GM21367 (cell line): ENCODE data around the gene UCKL1.
"Not testable (repeated sequence)": the region's sequence is repeated elsewhere in the genome, so short reads cannot be mapped to it uniquely, and the experiment has no call there.

ENCODE experiments used
- ATAC-seq: cut with Tn5 transposase; IDR thresholded peaks from one replicate; pipeline ENCODE4 v1.9.1; 2021; ENCODE audit not compliant: unreplicated experiment

Gene UCKL1

DNA sequence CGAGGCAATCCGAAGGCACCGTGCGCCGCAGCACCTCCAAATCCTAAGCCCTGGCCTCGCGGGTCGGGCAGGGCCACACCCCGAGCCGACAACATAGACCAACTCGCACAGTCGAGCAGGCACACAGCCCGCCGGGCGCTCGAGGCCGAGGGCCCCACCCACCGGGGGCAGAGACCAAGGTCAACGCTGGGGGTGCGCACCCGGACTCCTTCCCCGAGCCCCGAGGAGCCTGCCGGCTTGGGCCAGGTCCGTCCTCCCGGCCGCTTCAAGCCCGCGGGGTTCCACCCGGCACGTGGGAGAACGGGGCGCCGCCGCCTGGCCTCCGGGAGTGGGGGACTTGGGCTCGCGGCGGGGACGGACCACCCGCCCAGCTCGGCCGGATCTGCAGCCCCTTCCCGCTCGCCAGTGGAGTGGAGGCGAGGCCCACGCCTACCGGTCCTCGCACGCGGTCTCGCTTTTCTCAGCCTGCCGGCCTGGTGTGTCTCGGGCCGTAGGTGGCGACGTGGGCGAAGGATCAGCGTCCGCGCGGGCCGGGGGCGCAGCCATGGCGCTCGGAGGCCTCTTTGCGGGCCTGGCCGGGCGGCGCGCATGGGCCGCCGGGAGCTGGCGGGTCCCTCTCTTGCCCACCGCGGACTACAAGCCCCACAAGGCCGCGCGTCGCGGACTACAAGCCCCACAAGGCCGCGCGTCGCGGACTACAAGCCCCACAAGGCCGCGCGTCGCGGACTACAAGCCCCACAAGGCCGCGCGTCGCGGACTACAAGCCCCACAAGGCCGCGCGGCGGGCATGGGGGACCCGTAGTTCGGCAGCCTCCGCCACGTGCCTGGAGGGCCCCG lies at the start of gene UCKL1:
Gene UCKL1, minus strand, starts transcription at position 590 of the 837 bp plus-strand sequence. Its CDS starts 44 bp downstream, at position 546.
- peak; percentile 47 for ATAC-seq

DNA sequence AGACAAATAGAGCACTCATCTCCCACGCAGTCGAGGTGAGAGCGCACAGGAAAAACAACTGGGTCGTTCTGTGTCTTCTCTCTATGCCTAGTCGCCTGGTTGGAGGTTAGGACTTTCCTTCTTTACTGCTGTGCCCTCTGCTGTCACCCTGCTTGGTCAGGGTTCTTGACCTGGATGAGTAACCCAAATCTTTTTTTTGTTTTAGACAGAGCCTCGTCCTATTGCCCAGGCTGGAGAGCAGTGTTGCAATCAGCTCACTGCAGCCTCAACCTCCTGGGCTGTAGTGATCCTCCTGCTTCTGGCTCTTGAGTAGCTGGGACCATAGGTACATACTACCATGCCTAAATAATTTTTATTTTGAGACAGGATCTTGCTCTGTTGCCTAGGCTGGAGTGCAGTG lies 49.2 kb upstream of the UCKL1 start:
- no peak for ATAC-seq

DNA sequence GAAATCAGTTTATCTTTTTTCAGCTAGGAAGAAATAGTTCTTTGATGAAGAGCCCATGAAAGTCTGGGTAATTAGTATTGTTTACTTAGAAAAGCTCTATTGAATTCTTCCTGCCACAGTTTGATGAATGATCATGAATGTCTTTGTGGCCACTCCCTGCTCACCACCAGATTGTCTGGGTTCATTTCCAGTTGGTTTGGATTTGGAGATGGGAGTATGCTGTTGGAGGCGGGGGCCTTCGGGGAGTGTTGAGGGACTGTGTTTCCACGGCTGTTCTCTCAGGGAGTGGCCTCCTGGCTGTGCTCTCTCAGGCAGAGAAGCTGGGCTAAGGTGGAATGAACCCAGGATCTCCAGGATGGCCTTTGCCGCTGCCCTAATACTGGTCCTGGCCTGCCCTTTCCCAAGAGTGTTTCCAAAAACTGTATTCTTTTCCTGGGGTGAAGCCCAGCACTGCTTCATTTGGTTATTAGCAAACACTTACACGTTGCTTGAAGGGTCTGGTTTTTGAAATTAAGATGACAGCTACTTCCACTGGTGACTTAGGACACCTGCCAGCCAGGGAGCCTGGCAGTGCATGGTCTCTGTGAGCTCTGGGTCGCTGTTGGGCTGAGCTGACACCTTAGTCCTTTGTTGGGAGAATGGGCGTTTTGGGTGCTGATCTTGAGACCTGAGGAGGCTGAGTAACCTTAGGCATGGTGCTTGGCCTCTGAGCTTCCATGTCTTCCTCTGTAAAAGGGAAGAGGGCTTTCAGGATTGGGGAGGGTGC lies 47.9 kb upstream of the UCKL1 start:
- ATAC-seq, result no peak

DNA sequence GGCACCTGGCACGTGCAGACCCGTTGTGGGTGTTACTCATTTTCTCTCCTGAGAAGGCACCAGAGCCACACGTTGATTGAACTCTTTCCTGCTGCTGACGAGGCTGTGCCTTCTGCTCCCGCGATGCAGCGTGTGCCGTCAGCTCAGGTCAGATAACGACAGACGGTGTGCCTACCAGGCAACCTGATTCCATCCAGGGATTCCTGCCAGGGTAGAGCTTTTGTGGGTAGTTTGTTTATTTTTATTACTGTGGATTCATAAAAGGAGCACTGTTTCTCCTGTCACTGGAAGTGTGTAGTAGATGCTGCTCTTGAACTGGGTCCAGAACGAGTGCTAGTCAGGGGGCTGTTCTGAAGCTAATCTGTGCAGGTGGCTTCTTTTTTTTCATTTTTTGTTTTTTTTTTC lies 45.4 kb upstream of the UCKL1 start:
- ATAC-seq, result no peak

DNA sequence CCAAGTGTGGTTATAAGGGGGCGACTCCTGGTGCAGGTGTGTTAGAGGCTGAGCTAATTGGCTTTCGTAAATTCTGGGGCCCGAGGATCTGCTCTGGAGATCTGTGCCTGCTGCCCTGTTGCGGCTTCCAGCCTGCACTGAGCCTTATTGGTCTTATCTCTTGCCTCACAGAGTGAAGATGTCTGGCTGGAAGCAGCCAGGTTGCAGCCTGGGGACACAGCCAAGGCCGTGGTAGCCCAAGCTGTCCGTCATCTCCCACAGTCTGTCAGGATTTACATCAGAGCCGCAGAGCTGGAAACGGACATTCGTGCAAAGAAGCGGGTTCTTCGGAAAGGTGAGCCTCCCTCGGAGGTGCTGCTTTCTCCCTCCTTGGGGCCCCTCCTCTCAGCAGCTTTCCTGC lies 44.7 kb upstream of the UCKL1 start:
- no peak for ATAC-seq

DNA sequence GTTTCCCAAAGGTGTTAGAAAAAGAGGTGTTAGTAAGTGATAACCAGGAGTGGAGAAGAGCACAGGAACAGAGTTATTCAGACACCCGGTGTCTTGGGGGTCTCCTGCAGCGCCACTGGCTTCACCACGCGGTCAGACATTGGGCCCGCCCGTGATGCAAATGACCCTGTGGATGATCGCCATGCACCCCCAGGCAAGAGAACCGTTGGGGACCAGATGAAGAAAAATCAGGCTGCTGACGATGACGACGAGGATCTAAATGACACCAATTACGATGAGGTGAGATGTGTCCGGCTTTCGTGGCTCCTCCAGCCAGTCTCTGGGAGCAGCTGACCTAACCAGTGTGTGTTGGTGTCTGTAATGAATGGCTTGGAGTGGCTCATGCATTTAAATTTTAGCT lies 26.7 kb upstream of the UCKL1 start:
- no peak for ATAC-seq

DNA sequence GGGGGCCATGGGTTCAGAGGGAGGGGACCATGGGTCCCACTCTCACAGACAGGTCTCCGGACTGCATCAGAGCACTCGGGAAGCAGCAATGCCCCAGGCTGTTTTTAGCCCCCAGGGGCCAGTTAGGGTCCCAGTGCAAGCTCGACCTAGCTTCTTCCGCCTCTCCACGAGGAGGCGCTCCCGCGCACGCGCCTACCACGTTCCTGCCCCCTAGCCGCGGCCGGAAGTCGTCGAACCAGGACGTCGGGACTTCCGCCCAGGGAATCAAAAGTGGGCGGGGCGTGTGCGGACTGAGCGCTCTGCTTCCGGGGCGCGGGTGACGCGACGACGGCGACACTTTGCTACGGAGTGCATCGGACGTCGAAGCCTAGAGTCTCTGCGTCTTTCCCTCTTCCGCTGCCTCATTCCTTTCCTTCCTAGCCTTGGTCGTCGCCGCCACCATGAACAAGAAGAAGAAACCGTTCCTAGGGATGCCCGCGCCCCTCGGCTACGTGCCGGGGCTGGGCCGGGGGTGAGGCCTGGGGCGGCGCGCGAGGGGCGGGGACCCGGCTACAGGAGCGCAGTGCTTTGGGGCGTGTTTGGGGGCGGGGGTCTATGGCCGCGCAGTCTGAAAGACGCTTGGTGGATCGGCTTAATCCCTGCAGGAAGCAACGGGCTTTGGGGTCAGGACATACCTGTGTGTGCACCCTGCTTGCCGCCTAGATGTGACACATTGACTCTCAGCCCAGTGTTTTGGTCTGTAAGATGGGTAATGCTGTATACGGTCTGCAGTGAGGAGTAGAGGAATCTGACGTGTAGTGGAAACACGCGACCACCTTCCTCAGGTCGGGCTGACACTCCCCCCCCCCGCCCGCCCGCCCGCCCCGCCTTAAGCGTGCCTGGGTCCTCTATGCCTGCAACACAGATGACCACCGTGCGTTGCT lies 24.9 kb upstream of the UCKL1 start, which contains the start of gene PRPF6:
Gene PRPF6, plus strand, starts transcription at position 327 of the 923 bp plus-strand sequence. Its CDS starts 114 bp downstream, at position 441.
- ATAC-seq, result peak; percentile 39

DNA sequence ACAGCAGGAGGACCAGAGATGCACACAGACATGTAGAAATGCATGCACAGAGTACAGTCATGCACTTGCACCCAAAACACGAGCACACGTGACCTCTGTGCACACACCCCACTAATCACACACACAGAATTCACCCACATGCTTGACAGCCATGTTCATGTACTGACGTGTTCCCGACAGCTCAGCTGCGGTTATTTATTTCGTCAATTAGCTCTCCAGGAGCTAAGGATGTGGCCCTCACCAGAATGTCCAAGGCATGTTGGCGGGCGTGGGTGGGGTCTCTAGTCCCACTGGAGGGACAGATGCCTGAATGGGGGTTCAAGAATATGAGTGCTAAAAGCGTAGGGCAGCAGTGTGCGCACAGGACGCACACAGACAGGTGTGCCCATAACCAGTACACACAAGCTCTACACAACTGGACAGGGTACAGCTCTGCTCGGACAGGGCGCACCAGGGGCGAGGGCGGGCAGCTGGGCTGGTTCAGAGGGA lies 24.1 kb upstream of the UCKL1 start:
- ATAC-seq, result no peak

DNA sequence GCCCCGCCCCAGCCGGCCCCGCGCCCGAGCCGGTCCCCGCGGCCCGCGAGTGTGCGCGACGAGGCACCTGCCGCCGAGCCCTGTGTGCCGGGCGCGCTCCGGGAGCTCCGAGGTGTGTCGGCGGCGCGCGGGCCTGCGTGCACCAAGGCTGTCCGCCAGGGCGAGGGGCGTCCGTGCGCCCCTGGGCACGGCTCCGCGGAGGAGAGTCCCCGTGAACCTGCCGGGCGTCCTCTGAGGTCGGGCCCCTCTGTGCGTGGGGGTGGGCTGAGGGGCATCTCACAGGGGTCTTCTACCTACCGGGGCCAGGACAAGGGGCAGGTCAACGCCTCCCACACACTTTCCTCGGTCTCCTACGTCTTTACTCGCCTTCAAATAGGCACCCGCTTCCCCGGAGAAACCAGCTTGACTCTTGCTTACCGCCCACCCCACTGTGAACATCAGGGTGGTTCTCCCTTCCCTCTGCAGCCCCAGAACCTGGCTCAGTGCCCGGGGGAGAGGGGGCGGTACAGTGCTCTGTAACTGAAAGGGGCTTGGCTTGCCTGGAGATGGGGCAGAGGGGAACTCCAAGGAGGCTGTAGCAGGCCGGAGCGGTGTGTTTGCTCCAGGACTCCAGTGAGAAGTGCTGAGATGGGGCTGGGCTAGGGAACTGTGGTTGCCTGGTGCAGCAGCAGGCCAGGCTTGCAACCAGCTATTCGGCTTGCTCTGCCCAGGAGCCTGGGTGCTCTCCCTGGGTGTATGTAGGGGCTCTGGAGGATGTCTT lies 23.5 kb upstream of the UCKL1 start, which contains the start of gene SAMD10:
Gene SAMD10, minus strand, starts transcription at position 86 of the 760 bp plus-strand sequence. CDS start 175 bp downstream, outside the sequence.
- no peak for ATAC-seq

DNA sequence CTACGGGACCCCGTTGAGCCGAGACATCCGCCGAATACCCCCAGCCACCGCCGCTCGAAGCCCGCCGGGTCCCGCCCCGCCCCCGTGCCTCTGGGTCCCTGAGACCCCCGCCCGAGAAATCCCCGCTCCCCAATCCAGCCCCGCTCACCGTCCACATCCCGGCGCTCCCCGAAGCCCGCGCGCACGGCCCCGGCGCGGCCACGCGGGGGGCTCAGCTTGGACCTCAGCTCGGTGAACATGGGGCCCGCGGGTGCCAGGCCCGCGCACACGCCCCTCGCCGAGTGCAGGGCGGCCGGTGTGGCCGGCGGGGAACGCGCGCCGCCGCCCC lies 23.0 kb upstream of the UCKL1 start:
- ATAC-seq, result no peak

DNA sequence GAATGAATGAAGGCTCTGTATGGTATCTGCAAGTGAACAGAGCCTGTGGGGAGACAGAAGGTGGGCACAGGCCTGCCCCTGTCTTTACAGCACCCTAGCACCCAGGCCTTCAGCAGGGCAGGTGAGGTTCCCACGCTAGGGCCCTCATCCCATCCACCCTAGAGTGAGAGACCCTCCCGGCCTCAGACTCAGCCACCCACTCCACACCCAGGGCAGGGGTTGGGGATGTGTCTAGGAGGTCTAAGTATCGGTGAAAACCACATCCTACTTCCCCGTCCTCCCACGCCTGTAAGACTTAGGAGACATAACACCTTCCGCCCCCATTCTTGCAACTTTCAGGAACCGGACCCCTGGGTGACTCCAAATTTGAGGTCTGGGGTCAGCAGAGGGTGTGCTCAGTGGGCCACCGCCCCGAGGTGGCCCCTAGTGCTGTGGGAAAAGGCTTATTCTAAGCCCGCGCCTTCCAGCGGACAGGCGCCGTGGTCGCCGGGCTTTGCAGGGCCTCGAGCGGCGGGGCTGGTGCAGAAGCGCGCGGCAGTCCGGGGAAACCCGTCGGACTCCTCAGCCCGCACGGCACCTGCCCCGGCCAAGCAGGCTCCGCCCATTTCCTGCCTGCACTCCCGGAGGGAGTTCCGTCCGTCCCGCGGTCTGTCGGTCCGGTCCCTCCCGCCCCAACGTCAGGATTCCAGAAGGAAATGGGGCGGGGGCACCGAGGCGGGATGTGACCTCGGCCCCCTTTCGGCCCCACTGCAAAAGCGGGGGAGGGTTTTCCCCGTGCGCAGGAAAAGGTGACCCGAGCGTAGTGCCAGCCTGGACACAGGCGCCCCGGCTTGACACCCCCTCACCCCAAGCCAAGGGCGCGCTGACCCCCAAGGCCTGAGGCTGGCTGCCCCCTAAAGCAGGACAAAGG lies 22.4 kb upstream of the UCKL1 start:
- ATAC-seq, result no peak

DNA sequence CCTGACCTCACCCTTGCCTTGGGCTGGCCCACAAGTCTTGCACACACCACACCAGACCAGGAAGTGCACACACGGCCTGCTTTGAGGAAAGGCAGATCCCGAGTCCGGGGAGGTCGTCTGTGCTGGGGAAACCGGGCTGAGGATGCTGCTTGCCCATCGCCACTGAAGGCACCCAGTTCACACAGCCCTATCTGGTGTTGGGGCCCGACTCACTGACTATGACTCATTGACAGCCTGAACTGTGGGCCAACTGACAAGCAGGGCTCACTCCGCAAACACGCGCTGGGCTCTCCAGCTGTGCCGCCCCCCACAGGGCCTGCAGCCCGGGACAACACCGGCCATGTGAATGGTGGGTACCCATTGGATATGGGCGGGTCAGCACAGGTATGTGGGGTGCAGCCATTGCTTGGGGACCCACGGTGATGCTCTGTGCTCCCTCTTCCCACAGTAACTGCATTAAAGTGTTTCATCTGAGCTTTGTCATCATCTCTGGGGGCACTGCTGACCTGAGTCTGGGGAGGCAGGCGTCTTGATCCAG lies 21.6 kb upstream of the UCKL1 start:
- no peak for ATAC-seq

DNA sequence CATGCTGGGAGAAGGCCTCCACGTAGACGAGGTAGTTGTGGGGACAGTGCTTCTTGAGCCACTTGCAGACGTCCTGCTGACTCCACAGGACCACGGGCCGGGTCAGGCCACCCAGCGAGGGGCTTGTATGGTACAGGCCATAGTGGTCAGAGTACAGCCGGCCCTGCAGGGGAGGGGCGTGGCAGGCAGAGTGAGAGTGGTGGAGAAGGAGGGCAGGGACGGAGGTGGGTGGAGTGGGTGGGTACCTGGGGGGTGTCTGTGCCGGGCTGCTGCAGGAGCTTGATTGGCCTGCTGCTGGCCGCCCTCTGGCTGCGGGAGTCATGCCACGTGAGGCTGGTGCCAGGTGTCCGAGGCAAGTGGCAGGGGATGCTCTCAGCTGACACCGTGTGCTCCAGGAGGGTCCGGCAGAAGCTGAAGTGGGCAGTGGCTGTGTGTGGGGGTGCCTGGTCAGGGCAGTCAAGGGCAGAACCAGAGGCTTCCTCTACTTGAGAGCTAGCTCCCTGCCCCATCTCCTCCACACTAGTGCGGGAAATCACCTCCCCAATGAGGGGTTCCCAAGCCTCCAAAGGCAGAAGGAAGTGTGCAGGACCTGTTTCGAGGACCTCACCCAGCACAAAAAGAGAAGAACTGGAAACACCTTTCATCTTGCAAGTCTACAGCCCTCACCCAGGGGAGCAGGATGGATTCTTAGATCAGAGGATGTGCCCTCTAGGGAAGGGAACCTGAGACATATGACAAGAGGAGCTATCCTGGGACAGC lies 20.9 kb upstream of the UCKL1 start:
- no peak for ATAC-seq

DNA sequence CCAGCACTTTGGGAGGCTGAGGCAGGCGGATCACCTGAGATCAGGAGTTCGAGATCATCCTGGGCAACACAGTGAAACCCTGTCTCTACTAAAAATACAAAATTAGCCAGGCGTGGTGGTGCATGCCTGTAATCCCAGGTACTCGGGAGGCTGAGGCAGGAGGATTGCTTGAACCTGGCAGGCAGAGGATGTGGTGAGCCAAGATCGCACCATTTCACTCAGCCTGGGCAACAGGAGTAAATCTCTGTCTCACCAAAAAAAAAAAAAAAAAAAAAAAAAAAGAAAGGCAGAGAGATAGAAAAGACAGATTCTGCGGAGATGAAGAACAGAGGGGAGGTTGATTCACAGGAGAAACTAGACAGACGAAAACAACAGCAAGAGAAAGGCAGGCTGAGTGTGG lies 20.3 kb upstream of the UCKL1 start:
- not testable (repeated sequence) for ATAC-seq

DNA sequence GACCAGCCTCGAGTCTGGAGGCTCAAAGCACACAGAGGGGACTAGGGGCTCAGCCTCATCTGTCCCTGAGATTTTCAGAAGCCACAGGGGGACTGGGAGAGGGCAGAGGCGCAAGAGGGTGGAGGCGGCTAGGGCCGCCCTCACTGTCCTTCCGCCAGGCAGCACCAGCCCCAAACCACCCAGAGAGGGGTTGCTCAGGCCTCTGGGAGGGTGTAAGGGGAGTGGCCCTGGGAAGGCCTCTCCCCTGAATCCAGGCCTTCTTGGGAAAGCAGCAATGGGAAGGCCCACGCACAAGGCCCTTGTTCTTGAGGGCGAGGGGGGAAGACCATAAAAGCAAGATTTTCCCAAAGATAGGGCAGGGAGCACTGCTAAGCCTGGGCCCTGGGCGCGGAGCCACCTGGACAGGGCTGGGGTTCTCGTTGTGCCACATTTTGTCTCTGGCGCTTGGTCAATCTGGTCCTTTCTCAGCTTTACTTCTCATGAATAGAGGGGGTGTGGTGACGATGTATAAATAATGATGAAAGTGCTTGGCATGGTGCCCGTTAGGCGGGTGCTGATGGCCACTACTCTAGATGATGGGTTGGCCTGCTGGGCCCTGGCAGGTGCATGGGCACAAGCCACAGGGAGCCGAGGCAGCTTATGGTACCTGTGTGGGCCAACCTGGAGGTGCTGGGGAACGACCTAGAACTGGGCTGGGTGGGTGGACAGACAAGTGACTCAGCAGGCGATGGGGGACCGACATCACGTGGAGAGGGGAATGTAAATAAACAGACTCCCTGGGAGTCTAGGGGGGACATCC lies 18.4 kb upstream of the UCKL1 start:
- ATAC-seq, result no peak

DNA sequence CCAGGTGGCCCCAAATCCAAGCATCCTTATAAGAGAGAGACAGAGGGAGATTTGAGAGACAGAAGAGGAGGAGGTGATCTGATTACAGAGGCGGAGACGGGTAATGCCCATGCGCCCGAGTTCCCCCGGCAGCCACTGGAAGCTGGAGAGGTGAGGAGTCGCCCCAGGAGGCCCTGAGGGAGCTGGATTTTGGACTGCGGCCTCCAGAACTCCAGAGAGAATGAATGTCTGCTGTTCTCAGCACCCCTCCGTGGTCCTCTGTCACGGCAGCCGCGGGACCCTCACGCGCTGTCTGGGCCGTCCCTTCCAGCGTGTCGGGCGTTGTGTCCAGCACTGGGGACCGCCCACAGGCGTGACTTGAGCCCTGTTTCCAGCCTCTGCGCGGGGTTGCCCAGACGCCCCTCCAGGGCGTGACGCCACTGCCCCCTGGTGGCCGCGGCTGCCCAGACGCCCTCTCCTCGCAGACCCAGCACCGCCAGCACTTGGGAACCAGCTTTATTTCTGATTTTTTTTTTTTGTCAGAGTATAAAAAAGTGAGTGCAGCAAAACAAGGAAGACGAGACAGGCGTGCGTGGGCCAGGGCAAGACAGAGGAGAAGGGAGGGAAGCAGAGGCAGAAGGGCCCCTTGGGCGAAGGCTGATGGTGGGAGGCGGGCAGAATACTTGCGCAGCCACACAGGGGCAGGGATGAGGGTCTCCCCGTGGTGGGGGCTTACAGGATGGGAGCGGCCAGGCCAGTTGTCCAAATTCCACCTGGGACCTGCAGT lies 17.6 kb upstream of the UCKL1 start:
- no peak for ATAC-seq

DNA sequence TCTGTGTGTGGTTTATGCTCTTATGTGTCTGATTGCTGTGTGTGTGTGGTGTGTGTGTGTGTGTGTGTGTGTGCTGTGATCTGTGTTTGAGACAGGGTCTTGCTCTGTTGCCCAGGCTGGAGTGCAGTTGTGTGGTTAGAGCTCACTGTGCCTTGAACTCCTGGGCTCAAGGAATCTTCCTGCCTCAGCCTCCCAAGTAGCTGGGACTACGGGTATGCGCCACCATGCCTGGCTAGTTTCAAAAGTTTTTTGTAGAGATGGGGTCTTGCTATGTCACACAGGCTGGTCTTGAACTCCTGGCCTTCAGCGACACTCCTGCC lies 16.9 kb upstream of the UCKL1 start:
- no peak for ATAC-seq
